Psoas muscle (tissue), 8 donors: ENCODE results near the gene EIF1. TPM values are rescaled to one million over a fixed set of nuclear protein-coding genes. Genes with fewer than 3 reads are reported as not detected.

Experiments used
- ATAC-seq, 4 donors: fragments of 200-7000 bp; cut with Tn5 transposase; one replicate each; pipeline ENCODE4 v1.9.1; 2020; ENCODE audit warnings: moderate library complexity in 3 of 4, mild to moderate bottlenecking in 2 of 4
- DNase-seq, 2 donors: peaks; one replicate each; pipeline ENCODE4 v3.0.0-alpha.2; 2020
- H3K27ac ChIP-seq: fragments of 200-600 bp; one replicate; pipeline ENCODE4 v1.8.0; 2022
- H3K27me3 ChIP-seq, 3 donors: fragments of 200-600 bp in 1 of 3; one replicate each; pipeline versions ENCODE4 v1.6.1 to v1.8.0; 2013 to 2022; ENCODE audit warnings: low read length in 2 of 3, mild to moderate bottlenecking in 2 of 3, moderate library complexity in 1 of 3; ENCODE audit not compliant: insufficient read depth in 3 of 3
- H3K36me3 ChIP-seq, 2 donors: fragments of 200-600 bp in 1 of 2; one replicate each; pipeline versions ENCODE4 v1.6.1 to v1.8.0; 2013 to 2022; ENCODE audit warnings: low read depth in 1 of 2, mild to moderate bottlenecking in 1 of 2, moderate library complexity in 1 of 2; ENCODE audit not compliant: insufficient read depth in 1 of 2
- H3K4me1 ChIP-seq: fragments of 200-600 bp; one replicate; pipeline ENCODE4 v1.8.0; 2022
- H3K4me3 ChIP-seq: fragments of 200-600 bp; one replicate; pipeline ENCODE4 v1.8.0; 2022; ENCODE audit warnings: mild to moderate bottlenecking
- H3K9me3 ChIP-seq: fragments of 200-600 bp; one replicate; pipeline ENCODE4 v1.8.0; 2022
- WGBS, 3 donors: extraction: QIAGEN DNeasy Blood & Tissue Kit; methylation state at CpG; one replicate each; pipeline versions ENCODE4 v1.1.6 to v1.1.7; 2013; 5-methylcytosine and 5-hydroxymethylcytosine counted together
- intact Hi-C, 2 donors: fragments of 100-400 bp; cut with DNase I; formaldehyde crosslinking; loops; one replicate each; pipeline versions ENCODE4 v1.11.0 to v1.14.2; 2022
- polyA plus RNA-seq, 3 donors: library from polyadenylated mRNA; stranded (reverse); fragments of 200-250 nt; gene quantifications; one replicate each; pipeline ENCODE4 v1.2.3, GENCODE V29; 2013
- total RNA-seq, 4 donors: library from RNA; stranded (reverse); fragmentation: NEBNext Ultra II Directional in 2 of 4; extraction: Animal tissue kit (Norgen Biotek cat#: 25700) in 2 of 4; gene quantifications; one replicate each; pipeline versions ENCODE4 v1.2.1 to v1.2.4, GENCODE V29; 2021 to 2023
- TF ChIP-seq, protein P1 (sequence below): fragments of 200-600 bp; IDR thresholded peaks from one replicate; pipeline ENCODE4 v1.8.0; 2022; ENCODE audit warnings: antibody characterized with exemption
- donor health status: healthy with polysubstance abuse.
- donor health status: DM: no; HTN: no; CAD: no; lungs with moderate emphysema.
- donor health status: Bipolar disorder and iron deficiency.
- donor health status: healthy.
- donor health status: DM: yes; HTN: yes; CAD: no.
- donor health status: DM: no; HTN: no; CAD: no.
- donor health status: DM: no; HTN: no; CAD: no.
- donor health status: DM: yes; HTN: yes; CAD: no.

EIF1 gene
- total and polyA plus RNA-seq, 7 donors: 1,399 to 2,724 (median 1,788) TPM

DNA sequence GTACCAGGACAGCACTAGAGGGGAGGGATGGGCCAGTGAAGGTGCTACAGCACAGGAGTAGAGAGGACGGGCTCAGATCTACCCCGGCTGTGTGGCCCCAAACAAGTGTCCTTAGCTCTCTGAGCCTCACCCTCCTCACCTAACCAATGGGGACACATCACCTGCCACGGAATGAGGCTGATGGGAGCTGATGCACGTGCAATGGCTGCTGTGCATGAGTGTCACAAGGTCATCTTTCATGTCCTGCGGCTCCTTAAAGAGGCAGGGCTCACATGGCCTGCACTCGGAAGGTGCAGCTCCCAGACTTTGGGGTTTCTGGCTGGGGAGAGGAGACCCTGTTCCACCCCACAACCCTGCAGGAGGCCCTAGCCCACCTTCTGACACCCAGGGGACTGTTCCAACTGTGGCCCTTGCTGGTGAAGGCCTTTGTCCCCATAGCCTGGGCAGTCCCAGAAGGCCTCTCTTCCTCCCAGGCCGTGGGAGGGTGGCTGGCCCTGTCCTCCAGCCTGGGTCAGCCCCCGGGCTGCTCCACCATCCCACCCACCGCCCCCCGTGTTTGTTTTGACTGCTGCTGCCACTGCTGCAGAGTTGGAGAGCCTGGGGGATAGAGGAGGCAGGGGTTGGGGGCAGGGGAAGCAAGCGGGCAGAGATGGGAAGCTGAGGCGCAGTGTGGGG lies 35.3 kb downstream of the EIF1 start:
- 77 to 82% (median 78%) methylated on average over 11 to 12 of the region's 12 CpGs for WGBS, 3 donors
- no peaks in the 10 kb centered on the region for H3K4me1 ChIP-seq
- no peaks in the 10 kb centered on the region for H3K27me3 ChIP-seq
- ATAC-seq (no peak), DNase-seq (no peak)
- no peaks in the 10 kb centered on the region for H3K9me3 ChIP-seq
- intact Hi-C loops: no loop called here
- no peaks in the 10 kb centered on the region for H3K36me3 ChIP-seq
- TF ChIP-seq, protein P1, sequence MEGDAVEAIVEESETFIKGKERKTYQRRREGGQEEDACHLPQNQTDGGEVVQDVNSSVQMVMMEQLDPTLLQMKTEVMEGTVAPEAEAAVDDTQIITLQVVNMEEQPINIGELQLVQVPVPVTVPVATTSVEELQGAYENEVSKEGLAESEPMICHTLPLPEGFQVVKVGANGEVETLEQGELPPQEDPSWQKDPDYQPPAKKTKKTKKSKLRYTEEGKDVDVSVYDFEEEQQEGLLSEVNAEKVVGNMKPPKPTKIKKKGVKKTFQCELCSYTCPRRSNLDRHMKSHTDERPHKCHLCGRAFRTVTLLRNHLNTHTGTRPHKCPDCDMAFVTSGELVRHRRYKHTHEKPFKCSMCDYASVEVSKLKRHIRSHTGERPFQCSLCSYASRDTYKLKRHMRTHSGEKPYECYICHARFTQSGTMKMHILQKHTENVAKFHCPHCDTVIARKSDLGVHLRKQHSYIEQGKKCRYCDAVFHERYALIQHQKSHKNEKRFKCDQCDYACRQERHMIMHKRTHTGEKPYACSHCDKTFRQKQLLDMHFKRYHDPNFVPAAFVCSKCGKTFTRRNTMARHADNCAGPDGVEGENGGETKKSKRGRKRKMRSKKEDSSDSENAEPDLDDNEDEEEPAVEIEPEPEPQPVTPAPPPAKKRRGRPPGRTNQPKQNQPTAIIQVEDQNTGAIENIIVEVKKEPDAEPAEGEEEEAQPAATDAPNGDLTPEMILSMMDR: no peak
- no peak overlapping the region for H3K4me3 ChIP-seq
- no peak overlapping the region for H3K27ac ChIP-seq

DNA sequence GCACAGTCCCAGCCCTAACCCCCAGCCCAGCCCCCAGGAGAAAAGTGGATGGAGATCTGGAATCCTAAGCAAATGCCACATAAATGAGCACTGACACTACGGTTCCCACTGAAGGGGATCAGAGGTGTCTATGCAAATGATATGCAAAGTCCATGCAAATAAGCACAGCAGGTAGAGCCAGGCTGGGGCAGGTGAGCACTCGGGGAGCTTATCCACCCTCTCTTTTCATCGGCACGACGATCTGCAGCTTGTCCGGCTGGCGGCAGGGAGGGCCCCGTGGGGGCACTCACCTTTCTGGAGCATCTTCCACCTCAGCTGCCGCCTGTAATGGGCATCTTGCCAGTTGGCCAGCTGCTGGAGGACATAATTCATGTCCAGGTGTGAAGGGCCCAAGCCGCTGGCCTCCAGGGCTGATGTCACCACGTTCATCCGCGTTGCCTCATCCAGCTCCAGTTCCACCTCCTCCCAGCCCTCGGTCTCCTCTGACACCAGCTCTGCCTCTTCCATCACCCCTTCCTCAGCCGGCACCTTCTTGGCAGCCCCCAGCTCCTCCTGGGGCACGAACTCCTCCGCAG lies 35.9 kb downstream of the EIF1 start:
- Histone ChIP-seq H3K27ac (no peak overlapping the region), H3K36me3 (no peaks in the 10 kb centered on the region), H3K4me1 (no peaks in the 10 kb centered on the region), H3K4me3 (no peak overlapping the region), H3K9me3 (no peaks in the 10 kb centered on the region), H3K27me3 (no peaks in the 10 kb centered on the region)
- TF ChIP-seq, protein P1: no peak
- DNase-seq (no peak), ATAC-seq (no peak)
- intact Hi-C loops: no loop called here
- 56 to 60% (median 59%) methylated on average over 16 to 17 of the region's 17 CpGs for WGBS, 3 donors

DNA sequence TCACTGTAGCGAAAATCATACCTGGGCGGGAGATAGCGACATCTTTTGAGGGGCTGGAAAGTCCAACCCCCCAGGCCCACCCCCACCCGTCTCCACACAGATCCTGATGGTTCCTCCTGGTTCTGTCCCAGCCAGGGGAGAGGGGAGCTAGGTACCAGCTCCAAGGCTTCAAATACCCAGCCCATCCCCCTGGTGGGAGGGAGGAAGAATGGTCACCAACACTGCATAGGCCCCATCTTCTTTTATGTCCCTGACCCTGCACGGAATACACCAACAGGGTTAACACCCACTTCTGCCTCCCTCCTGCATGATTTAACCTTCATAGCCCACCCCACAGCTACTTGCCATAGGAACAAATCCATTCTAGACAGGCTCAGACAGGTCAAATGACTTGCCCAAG lies 36.4 kb downstream of the EIF1 start:
- no peak for DNase-seq

DNA sequence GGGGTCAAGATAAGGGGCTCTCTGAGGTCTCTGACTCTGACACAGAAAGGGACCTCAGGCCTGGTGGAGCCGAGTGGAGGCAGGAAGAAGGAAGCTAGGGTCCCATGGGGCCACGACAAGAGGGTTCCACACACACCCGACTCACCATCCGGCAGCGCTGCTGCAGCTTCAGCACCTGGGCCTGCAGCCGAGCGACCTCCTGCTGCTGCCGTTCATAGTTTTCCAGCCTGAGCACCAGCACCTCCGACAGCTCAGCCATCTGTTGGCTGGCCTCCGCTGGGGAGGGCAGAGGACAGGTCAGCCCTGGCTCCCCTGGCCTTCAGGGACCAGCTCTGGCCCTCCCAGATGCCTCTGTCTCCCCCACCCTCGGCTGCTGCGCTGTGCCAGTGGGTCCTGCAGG lies 39.4 kb downstream of the EIF1 start:
- intact Hi-C loops: no loop called here
- Histone ChIP-seq H3K9me3 (no peaks in the 10 kb centered on the region), H3K4me1 (no peaks in the 10 kb centered on the region), H3K27ac (no peak overlapping the region), H3K36me3 (no peaks in the 10 kb centered on the region), H3K27me3 (peaks cover 0 to 11% (median 0%) of the 10 kb centered on the region in 3 donors), H3K4me3 (no peak overlapping the region)
- 67 to 74% (median 70%) methylated on average over 12 of the region's 12 CpGs for WGBS, 3 donors
- DNase-seq (no peak), ATAC-seq (no peak)
- TF ChIP-seq, protein P1: no peak

More for the DNA sequence above, 36.4 kb downstream of the EIF1 start:
- Histone ChIP-seq H3K36me3 (no peaks in the 10 kb centered on the region), H3K27ac (no peak overlapping the region), H3K4me1 (no peaks in the 10 kb centered on the region), H3K27me3 (no peaks in the 10 kb centered on the region), H3K9me3 (no peaks in the 10 kb centered on the region), H3K4me3 (no peak overlapping the region)
- ATAC-seq: no peak
- TF ChIP-seq, protein P1: no peak
- WGBS, 3 donors: 81 to 83% (median 83%) methylated on average over 5 of the region's 5 CpGs
- intact Hi-C loops: no loop called here
